Measurements from ENCODE around the gene NOM1. TPM values are rescaled to one million over a fixed set of nuclear protein-coding genes. Genes with fewer than 3 reads are reported as not detected.

Gene NOM1
- polyA plus RNA-seq, 2 of the 4 experiments (the other 2 are of a cell fraction): 15.5 to 17.7 TPM

GRCh38 chr7:156984174-156984891, 34.8 kb downstream of the NOM1 start:
- no peak overlapping the region for H3K27ac ChIP-seq
- TF ChIP-seq TP53 (CRISPR knock-in tag; IDR thresholded peaks at IDR 0.05) (no peak), ESRRA (IDR thresholded peaks at IDR 0.05; ENCODE audit: borderline replicate concordance, low read length) (no peak), NR3C1 (IDR thresholded peaks at IDR 0.05) (no peak), HOXB5 (CRISPR knock-in tag; IDR thresholded peaks at IDR 0.05) (no peak), PHF8 (IDR thresholded peaks at IDR 0.05; ENCODE audit: borderline replicate concordance, low read depth) (no peak), HDAC2 (IDR thresholded peaks at IDR 0.05) (no peak), FOSB (CRISPR knock-in tag; IDR thresholded peaks at IDR 0.05) (no peak), ATOH8 (CRISPR knock-in tag; IDR thresholded peaks at IDR 0.05; ENCODE audit: low read depth) (no peak), JUNB (IDR thresholded peaks at IDR 0.05) (no peak), FOXS1 (CRISPR knock-in tag; IDR thresholded peaks at IDR 0.05) (no peak), MYC (IDR thresholded peaks at IDR 0.05; ENCODE audit: borderline replicate concordance, low read length) (no peak), NPAS2 (CRISPR knock-in tag; IDR thresholded peaks at IDR 0.05; ENCODE audit: borderline replicate concordance) (no peak), CHD2 (IDR thresholded peaks at IDR 0.05; ENCODE audit: low read length, partially characterized antibody) (no peak)
- ChIA-PET POLR2A (no interaction called here), CTCF (interaction anchor here (0.7 to 2.8 kb wide), 2 partner anchors 15 to 16 kb away, joined by 3 to 13 read pairs; no protein-coding TSS in a partner anchor)
- H3K9me3 ChIP-seq: no peaks in the 10 kb centered on the region
- WGBS (ENCODE audit: missing lambda C conversion rate): 78% methylated on average over 14 of the region's 14 CpGs
- H3K4me1 ChIP-seq: no peaks in the 10 kb centered on the region
- no peak for FAIRE-seq
- ATAC-seq: no peak
- no peak overlapping the region for H3K4me3 ChIP-seq
- H3K4me2 ChIP-seq: no peak overlapping the region
- DNase-seq (ENCODE audit: low read depth in 1 of 2, low spot score in 1 of 2): no peak

GRCh38 chr7:156985101-156985992, 35.8 kb downstream of the NOM1 start:
- TF ChIP-seq CHD4 (IDR thresholded peaks at IDR 0.05; ENCODE audit: borderline replicate concordance): no peak
- TF ChIP-seq KDM5A (IDR thresholded peaks at IDR 0.05): no peak
- TF ChIP-seq KDM1A (IDR thresholded peaks at IDR 0.05; ENCODE audit: low read depth): no peak
- TF ChIP-seq RAD21 (conservative IDR thresholded peaks at IDR 0.05 in 1 of 2, IDR thresholded peaks at IDR 0.05 in 1 of 2): no peak
- no peak for TF ChIP-seq RNF2 (IDR thresholded peaks at IDR 0.05; ENCODE audit: borderline replicate concordance, low read depth)
- no peak for TF ChIP-seq FOSB (CRISPR knock-in tag; IDR thresholded peaks at IDR 0.05)
- no peak for TF ChIP-seq PBX3 (IDR thresholded peaks at IDR 0.05)
- no peak for TF ChIP-seq CTCF (IDR thresholded peaks at IDR 0.05)
- TF ChIP-seq NFE2L2 (conservative IDR thresholded peaks at IDR 0.05; ENCODE audit: low read length): no peak
- no peak for TF ChIP-seq EP300 (IDR thresholded peaks at IDR 0.05)
- TF ChIP-seq MAZ (IDR thresholded peaks at IDR 0.05; ENCODE audit: borderline replicate concordance, low read depth, low read length): no peak
- TF ChIP-seq ESRRA (IDR thresholded peaks at IDR 0.05; ENCODE audit: borderline replicate concordance, low read length): no peak
- no peak for TF ChIP-seq REST (IDR thresholded peaks at IDR 0.05)
- TF ChIP-seq HDAC2 (IDR thresholded peaks at IDR 0.05): no peak
- no peak for TF ChIP-seq ATOH8 (CRISPR knock-in tag; IDR thresholded peaks at IDR 0.05; ENCODE audit: low read depth)
- no peak; a peak in 3 of 6 replicates for ATAC-seq
- ChIA-PET POLR2A (no interaction called here), CTCF (interaction anchor here (0.6 to 2.8 kb wide), 3 partner anchors 15 to 316 kb away, joined by 3 to 13 read pairs (median 3); no protein-coding TSS in a partner anchor)
- no peak for FAIRE-seq
- Histone ChIP-seq H3K4me2 (no peak overlapping the region), H3K9me3 (no peaks in the 10 kb centered on the region), H3K4me3 (no peak overlapping the region), H3K27ac (no peak overlapping the region), H3K4me1 (no peaks in the 10 kb centered on the region)
- no peak for DNase-seq (ENCODE audit: low read depth in 1 of 2, low spot score in 1 of 2)
- 87% methylated on average over 21 of the region's 29 CpGs for WGBS (ENCODE audit: missing lambda C conversion rate)

All from A549 (cell line).